ENCODE measurements around the gene ATXN2. TPM values are rescaled to one million over a fixed set of nuclear protein-coding genes. Genes with fewer than 3 reads are reported as not detected.

ATXN2 gene
- total and polyA plus RNA-seq, 9 of the 15 experiments (the other 6 are each of a cell fraction or from before 2014, with no cell fraction given), result 16.8 to 67.8 (median 29.3) TPM

DNA sequence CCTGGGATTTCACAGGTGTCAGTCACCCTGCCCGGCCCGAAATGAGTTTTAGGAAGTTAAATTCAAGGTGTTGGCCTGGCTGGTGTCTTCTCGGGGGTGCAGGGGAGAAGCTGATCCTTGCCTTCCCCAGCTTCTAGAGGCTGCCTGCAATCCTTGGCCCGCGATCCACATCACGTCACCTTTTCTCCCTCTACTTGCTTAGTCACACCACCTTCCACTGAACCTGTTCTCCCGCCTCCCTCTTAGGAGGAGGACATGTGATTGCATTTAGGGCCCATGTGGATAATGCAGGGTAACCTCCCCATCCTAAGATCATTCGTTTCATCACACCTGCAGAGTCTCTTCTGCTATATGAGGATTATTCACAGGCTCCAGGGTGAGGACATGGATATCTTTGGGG lies 25.4 kb upstream of the ATXN2 start (continued):
- TF ChIP-seq ZFP30 (CRISPR knock-in tag; IDR thresholded peaks at IDR 0.05; ENCODE audit: borderline replicate concordance), result no peak
- no peak for TF ChIP-seq ZNF23 (CRISPR knock-in tag; IDR thresholded peaks at IDR 0.05)
- TF ChIP-seq TARDBP (IDR thresholded peaks at IDR 0.05), result no peak
- no peak for TF ChIP-seq KHSRP (IDR thresholded peaks at IDR 0.05)
- TF ChIP-seq, protein P1, sequence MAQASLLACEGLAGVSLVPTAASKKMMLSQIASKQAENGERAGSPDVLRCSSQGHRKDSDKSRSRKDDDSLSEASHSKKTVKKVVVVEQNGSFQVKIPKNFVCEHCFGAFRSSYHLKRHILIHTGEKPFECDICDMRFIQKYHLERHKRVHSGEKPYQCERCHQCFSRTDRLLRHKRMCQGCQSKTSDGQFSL (CRISPR knock-in tag; IDR thresholded peaks at IDR 0.05), result no peak
- TF ChIP-seq, protein P1 (tag; IDR thresholded peaks at IDR 0.05), result no peak
- peak; percentile 41; the same call in 1 of the 2 replicates for TF ChIP-seq SMARCA4 (IDR thresholded peaks at IDR 0.05)
- TF ChIP-seq, protein P2, sequence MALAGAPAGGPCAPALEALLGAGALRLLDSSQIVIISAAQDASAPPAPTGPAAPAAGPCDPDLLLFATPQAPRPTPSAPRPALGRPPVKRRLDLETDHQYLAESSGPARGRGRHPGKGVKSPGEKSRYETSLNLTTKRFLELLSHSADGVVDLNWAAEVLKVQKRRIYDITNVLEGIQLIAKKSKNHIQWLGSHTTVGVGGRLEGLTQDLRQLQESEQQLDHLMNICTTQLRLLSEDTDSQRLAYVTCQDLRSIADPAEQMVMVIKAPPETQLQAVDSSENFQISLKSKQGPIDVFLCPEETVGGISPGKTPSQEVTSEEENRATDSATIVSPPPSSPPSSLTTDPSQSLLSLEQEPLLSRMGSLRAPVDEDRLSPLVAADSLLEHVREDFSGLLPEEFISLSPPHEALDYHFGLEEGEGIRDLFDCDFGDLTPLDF (CRISPR knock-in tag; IDR thresholded peaks at IDR 0.05), result no peak
- no peak for TF ChIP-seq ZC3H11A (IDR thresholded peaks at IDR 0.05; ENCODE audit: low read depth, low read length)
- TF ChIP-seq ZKSCAN1 (IDR thresholded peaks at IDR 0.05; ENCODE audit: low read depth, low read length), result no peak
- TF ChIP-seq ZNF583 (CRISPR knock-in tag; IDR thresholded peaks at IDR 0.05), result no peak
- no peak for TF ChIP-seq ZFP1 (CRISPR knock-in tag; IDR thresholded peaks at IDR 0.05)
- TF ChIP-seq TCF7 (IDR thresholded peaks at IDR 0.05; ENCODE audit: borderline replicate concordance), result no peak
- TF ChIP-seq ATF7 (IDR thresholded peaks at IDR 0.05), result peak; percentile 94
- no peak for TF ChIP-seq ATF1 (CRISPR knock-in tag; IDR thresholded peaks at IDR 0.05)
- no peak; the same call in 1 of the 2 replicates for TF ChIP-seq ATF1 (tag; IDR thresholded peaks at IDR 0.05)
- TF ChIP-seq, protein P3, sequence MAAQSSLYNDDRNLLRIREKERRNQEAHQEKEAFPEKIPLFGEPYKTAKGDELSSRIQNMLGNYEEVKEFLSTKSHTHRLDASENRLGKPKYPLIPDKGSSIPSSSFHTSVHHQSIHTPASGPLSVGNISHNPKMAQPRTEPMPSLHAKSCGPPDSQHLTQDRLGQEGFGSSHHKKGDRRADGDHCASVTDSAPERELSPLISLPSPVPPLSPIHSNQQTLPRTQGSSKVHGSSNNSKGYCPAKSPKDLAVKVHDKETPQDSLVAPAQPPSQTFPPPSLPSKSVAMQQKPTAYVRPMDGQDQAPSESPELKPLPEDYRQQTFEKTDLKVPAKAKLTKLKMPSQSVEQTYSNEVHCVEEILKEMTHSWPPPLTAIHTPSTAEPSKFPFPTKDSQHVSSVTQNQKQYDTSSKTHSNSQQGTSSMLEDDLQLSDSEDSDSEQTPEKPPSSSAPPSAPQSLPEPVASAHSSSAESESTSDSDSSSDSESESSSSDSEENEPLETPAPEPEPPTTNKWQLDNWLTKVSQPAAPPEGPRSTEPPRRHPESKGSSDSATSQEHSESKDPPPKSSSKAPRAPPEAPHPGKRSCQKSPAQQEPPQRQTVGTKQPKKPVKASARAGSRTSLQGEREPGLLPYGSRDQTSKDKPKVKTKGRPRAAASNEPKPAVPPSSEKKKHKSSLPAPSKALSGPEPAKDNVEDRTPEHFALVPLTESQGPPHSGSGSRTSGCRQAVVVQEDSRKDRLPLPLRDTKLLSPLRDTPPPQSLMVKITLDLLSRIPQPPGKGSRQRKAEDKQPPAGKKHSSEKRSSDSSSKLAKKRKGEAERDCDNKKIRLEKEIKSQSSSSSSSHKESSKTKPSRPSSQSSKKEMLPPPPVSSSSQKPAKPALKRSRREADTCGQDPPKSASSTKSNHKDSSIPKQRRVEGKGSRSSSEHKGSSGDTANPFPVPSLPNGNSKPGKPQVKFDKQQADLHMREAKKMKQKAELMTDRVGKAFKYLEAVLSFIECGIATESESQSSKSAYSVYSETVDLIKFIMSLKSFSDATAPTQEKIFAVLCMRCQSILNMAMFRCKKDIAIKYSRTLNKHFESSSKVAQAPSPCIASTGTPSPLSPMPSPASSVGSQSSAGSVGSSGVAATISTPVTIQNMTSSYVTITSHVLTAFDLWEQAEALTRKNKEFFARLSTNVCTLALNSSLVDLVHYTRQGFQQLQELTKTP (IDR thresholded peaks at IDR 0.05; ENCODE audit: low read depth in 1 of 2, partially characterized antibody in 2 of 2), result no peak
- no peak for TF ChIP-seq ZNF146 (CRISPR knock-in tag; IDR thresholded peaks at IDR 0.05; ENCODE audit: unreplicated experiment)
- peak; percentile 76 for TF ChIP-seq ZNF316 (IDR thresholded peaks at IDR 0.05)
- no peak for TF ChIP-seq BRD9 (IDR thresholded peaks at IDR 0.05; ENCODE audit: low read depth, partially characterized antibody)
- TF ChIP-seq, protein P4, sequence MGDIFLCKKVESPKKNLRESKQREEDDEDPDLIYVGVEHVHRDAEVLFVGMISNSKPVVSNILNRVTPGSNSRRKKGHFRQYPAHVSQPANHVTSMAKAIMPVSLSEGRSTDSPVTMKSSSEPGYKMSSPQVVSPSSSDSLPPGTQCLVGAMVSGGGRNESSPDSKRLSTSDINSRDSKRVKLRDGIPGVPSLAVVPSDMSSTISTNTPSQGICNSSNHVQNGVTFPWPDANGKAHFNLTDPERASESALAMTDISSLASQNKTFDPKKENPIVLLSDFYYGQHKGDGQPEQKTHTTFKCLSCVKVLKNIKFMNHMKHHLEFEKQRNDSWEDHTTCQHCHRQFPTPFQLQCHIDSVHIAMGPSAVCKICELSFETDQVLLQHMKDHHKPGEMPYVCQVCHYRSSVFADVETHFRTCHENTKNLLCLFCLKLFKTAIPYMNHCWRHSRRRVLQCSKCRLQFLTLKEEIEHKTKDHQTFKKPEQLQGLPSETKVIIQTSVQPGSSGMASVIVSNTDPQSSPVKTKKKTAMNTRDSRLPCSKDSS (IDR thresholded peaks at IDR 0.05; ENCODE audit: low read depth, partially characterized antibody), result no peak
- TF ChIP-seq RFX1 (IDR thresholded peaks at IDR 0.05), result no peak
- no peak for TF ChIP-seq DIDO1 (tag; IDR thresholded peaks at IDR 0.05; ENCODE audit: low read depth)
- TF ChIP-seq ZNF12 (CRISPR knock-in tag; IDR thresholded peaks at IDR 0.05), result no peak
- no peak for TF ChIP-seq ZNF75A (CRISPR knock-in tag; IDR thresholded peaks at IDR 0.05)
- no peak for TF ChIP-seq GTF2A2 (tag; IDR thresholded peaks at IDR 0.05)
- no peak for TF ChIP-seq E2F3 (CRISPR knock-in tag; IDR thresholded peaks at IDR 0.05)

All from K562 (cell line).